GM21515 (cell line): Measurements from ENCODE around the gene PDZD2.
"Not testable (repeated sequence)": the region's sequence is repeated elsewhere in the genome, so short reads cannot be mapped to it uniquely, and the experiment has no call there.

ENCODE experiments used
- ATAC-seq: cut with Tn5 transposase; IDR thresholded peaks from one replicate; pipeline ENCODE4 v1.9.1; 2021; ENCODE audit not compliant: unreplicated experiment

The PDZD2 gene

GRCh38 chr5:31688515-31689092, 49.7 kb downstream of the PDZD2 start:
- ATAC-seq: no peak

- ATAC-seq: not testable (repeated sequence)
Observed at GRCh38 chr5:31691408-31691807, 52.5 kb downstream of the PDZD2 start.

GRCh38 chr5:31692561-31693221, 53.8 kb downstream of the PDZD2 start:
- no peak for ATAC-seq

GRCh38 chr5:31698673-31699072, 59.7 kb downstream of the PDZD2 start:
- no peak for ATAC-seq

- no peak for ATAC-seq
Observed at GRCh38 chr5:31701642-31702299, 62.8 kb downstream of the PDZD2 start.

GRCh38 chr5:31702712-31703111, 63.8 kb downstream of the PDZD2 start:
- ATAC-seq: no peak

- no peak for ATAC-seq
Observed at GRCh38 chr5:31703757-31704156, 64.8 kb downstream of the PDZD2 start.

- no peak for ATAC-seq
Observed at GRCh38 chr5:31706186-31706585, 67.3 kb downstream of the PDZD2 start.

GRCh38 chr5:31707329-31707728, 68.4 kb downstream of the PDZD2 start:
- no peak for ATAC-seq

- ATAC-seq: no peak
Observed at GRCh38 chr5:31708089-31708488, 69.2 kb downstream of the PDZD2 start.

- no peak for ATAC-seq
Observed at GRCh38 chr5:31711363-31711762, 72.4 kb downstream of the PDZD2 start.

GRCh38 chr5:31711935-31712592, 73.1 kb downstream of the PDZD2 start:
- ATAC-seq: no peak

GRCh38 chr5:31717561-31717960, 78.6 kb downstream of the PDZD2 start:
- no peak for ATAC-seq

- ATAC-seq: no peak
Observed at GRCh38 chr5:31720004-31720403, 81.1 kb downstream of the PDZD2 start.

GRCh38 chr5:31720811-31721345, 81.9 kb downstream of the PDZD2 start:
- ATAC-seq: no peak

- ATAC-seq: no peak
Observed at GRCh38 chr5:31722111-31722510, 83.2 kb downstream of the PDZD2 start.

GRCh38 chr5:31725996-31726395, 87.1 kb downstream of the PDZD2 start:
- no peak for ATAC-seq

GRCh38 chr5:31726952-31727351, 88.0 kb downstream of the PDZD2 start:
- ATAC-seq: no peak

- ATAC-seq: no peak
Observed at GRCh38 chr5:31728039-31728438, 89.1 kb downstream of the PDZD2 start.

GRCh38 chr5:31728806-31729205, 89.9 kb downstream of the PDZD2 start:
- not testable (repeated sequence) for ATAC-seq

- no peak for ATAC-seq
Observed at GRCh38 chr5:31730139-31730538, 91.2 kb downstream of the PDZD2 start.

- no peak for ATAC-seq
Observed at GRCh38 chr5:31731016-31731415, 92.1 kb downstream of the PDZD2 start.
